Activated CD8-positive, alpha-beta T cell treated with anti-CD3 and anti-CD28 coated beads, Interleukin-2, amount 10 ng/mL, durations not matched to agents 7 days and 5 days (primary cell): Measurements from ENCODE around the gene METTL23. TPM values are rescaled to one million over a fixed set of nuclear protein-coding genes. Genes with fewer than 3 reads are reported as not detected.

Experiments
- ATAC-seq: fragments of 150-1000 bp; cut with Tn5 transposase; one replicate; pipeline ENCODE4 v1.10.0; 2021; ENCODE audit warnings: moderate library complexity
- CTCF ChIA-PET: fragments of 350-600 bp; sonication (Branson Sonifier 250); formaldehyde crosslinking; loops from one replicate; lab custom pipeline; 2021; ENCODE audit warnings: antibody characterized with exemption; lab: Charles Lee
- POLR2A ChIA-PET: fragments of 350-600 bp; sonication (Branson Sonifier 250); formaldehyde crosslinking; loops from one replicate; lab custom pipeline; 2021; ENCODE audit warnings: antibody characterized with exemption; lab: Charles Lee
- DNase-seq: peaks from one replicate; pipeline ENCODE4 v3.0.0-alpha.2; 2020
- H3K27ac Mint-ChIP-seq: one replicate; pipeline ENCODE4 v1.8.0; 2021; ENCODE audit warnings: mild to moderate bottlenecking, mixed read lengths
- H3K27me3 Mint-ChIP-seq: one replicate; pipeline ENCODE4 v1.8.0; 2021; ENCODE audit warnings: low read depth, mixed read lengths
- H3K36me3 Mint-ChIP-seq: one replicate; pipeline ENCODE4 v1.8.0; 2021; ENCODE audit warnings: low read depth, mixed read lengths
- H3K4me1 Mint-ChIP-seq: one replicate; pipeline ENCODE4 v1.8.0; 2021; ENCODE audit warnings: low read depth, mixed read lengths
- H3K4me3 Mint-ChIP-seq: one replicate; pipeline ENCODE4 v1.8.0; 2021; ENCODE audit warnings: mild to moderate bottlenecking, mixed read lengths
- H3K9me3 Mint-ChIP-seq: one replicate; pipeline ENCODE4 v1.8.0; 2022; ENCODE audit warnings: mixed read lengths; ENCODE audit not compliant: insufficient read depth
- total RNA-seq, 2 experiments: library from RNA; stranded (reverse); gene quantifications; one replicate each; pipeline ENCODE4 v1.2.3, GENCODE V29; 2021

The METTL23 gene
- total RNA-seq, 2 experiments from 2014 or later: 39.6 to 44.7 TPM

GRCh38 chr17:76685366-76685765 lies 41.3 kb upstream of the METTL23 start:
- Mint-ChIP-seq H3K27me3 (peaks cover 4% of the 10 kb centered on the region), H3K9me3 (no peaks in the 10 kb centered on the region), H3K36me3 (no peaks in the 10 kb centered on the region), H3K4me1 (peaks cover 10% of the 10 kb centered on the region), H3K27ac (no peak overlapping the region), H3K4me3 (no peak overlapping the region)
- ChIA-PET CTCF (interaction anchor here (0.9 to 1.4 kb wide), 3 partner anchors 28 to 162 kb away, joined by 3 to 4 read pairs (median 4); no protein-coding TSS in a partner anchor), POLR2A (no interaction called here)
- DNase-seq: no peak
- no peak for ATAC-seq

GRCh38 chr17:76685846-76686245 lies 40.8 kb upstream of the METTL23 start:
- H3K36me3 Mint-ChIP-seq: no peaks in the 10 kb centered on the region
- ATAC-seq: no peak

GRCh38 chr17:76686538-76687297 lies 39.9 kb upstream of the METTL23 start:
- Mint-ChIP-seq H3K4me3 (no peak overlapping the region), H3K36me3 (no peaks in the 10 kb centered on the region), H3K9me3 (no peaks in the 10 kb centered on the region), H3K27ac (no peak overlapping the region), H3K4me1 (peaks cover 3% of the 10 kb centered on the region), H3K27me3 (peaks cover 2% of the 10 kb centered on the region)
- ChIA-PET POLR2A (interaction anchor here (0.6 kb wide), 1 partner anchor 330 kb away, joined by 3 read pairs; no protein-coding TSS in a partner anchor), CTCF (interaction anchor here (0.7 kb wide), 1 partner anchor 9 kb away, joined by 3 read pairs; no protein-coding TSS in a partner anchor)
- DNase-seq: no peak
- ATAC-seq: no peak

More at GRCh38 chr17:76685846-76686245, 40.8 kb upstream of the METTL23 start:
- no peak overlapping the region for H3K27ac Mint-ChIP-seq
- H3K27me3 Mint-ChIP-seq: peaks cover 4% of the 10 kb centered on the region
- H3K4me1 Mint-ChIP-seq: peaks cover 10% of the 10 kb centered on the region
- H3K9me3 Mint-ChIP-seq: no peaks in the 10 kb centered on the region
- H3K4me3 Mint-ChIP-seq: no peak overlapping the region
- DNase-seq: no peak
- ChIA-PET CTCF (interaction anchor here (0.7 to 1.4 kb wide), 2 partner anchors 9 to 128 kb away, joined by 3 to 4 read pairs; no protein-coding TSS in a partner anchor), POLR2A (no interaction called here)

GRCh38 chr17:76687298-76688164 lies 39.1 kb upstream of the METTL23 start:
- Mint-ChIP-seq H3K9me3 (no peaks in the 10 kb centered on the region), H3K4me1 (no peaks in the 10 kb centered on the region), H3K27ac (no peak overlapping the region), H3K36me3 (no peaks in the 10 kb centered on the region), H3K27me3 (peaks cover 2% of the 10 kb centered on the region), H3K4me3 (no peak overlapping the region)
- no peak for ATAC-seq
- no peak for DNase-seq
- ChIA-PET CTCF (no interaction called here), POLR2A (interaction anchor here (0.6 kb wide), 1 partner anchor 331 kb away, joined by 3 read pairs; no protein-coding TSS in a partner anchor)

- H3K36me3 Mint-ChIP-seq: no peaks in the 10 kb centered on the region
- peaks cover 2% of the 10 kb centered on the region for H3K27me3 Mint-ChIP-seq
- no peaks in the 10 kb centered on the region for H3K4me1 Mint-ChIP-seq
- no peak for DNase-seq
- no peak overlapping the region for H3K4me3 Mint-ChIP-seq
- no peak overlapping the region for H3K27ac Mint-ChIP-seq
- POLR2A ChIA-PET: no interaction called here
- ATAC-seq: no peak
- CTCF ChIA-PET: interaction anchor here (0.6 kb wide), 1 partner anchor 127 kb away, joined by 4 read pairs; no protein-coding TSS in a partner anchor
- H3K9me3 Mint-ChIP-seq: no peaks in the 10 kb centered on the region
Observed at GRCh38 chr17:76688165-76688622, 38.4 kb upstream of the METTL23 start.

GRCh38 chr17:76689859-76690258 lies 36.8 kb upstream of the METTL23 start:
- ChIA-PET CTCF (interaction anchor here (4.0 kb wide), 1 partner anchor 8 kb away, joined by 23 read pairs; no protein-coding TSS in a partner anchor), POLR2A (no interaction called here)
- Mint-ChIP-seq H3K4me1 (no peaks in the 10 kb centered on the region), H3K4me3 (no peak overlapping the region), H3K27ac (no peak overlapping the region), H3K36me3 (no peaks in the 10 kb centered on the region), H3K9me3 (no peaks in the 10 kb centered on the region), H3K27me3 (peaks cover 2% of the 10 kb centered on the region)
- no peak for DNase-seq
- no peak for ATAC-seq

- H3K4me1 Mint-ChIP-seq: peaks cover 7% of the 10 kb centered on the region
- H3K27me3 Mint-ChIP-seq: peaks cover 2% of the 10 kb centered on the region
- H3K9me3 Mint-ChIP-seq: no peaks in the 10 kb centered on the region
- ChIA-PET CTCF (interaction anchor here (4.0 kb wide), 1 partner anchor 9 kb away, joined by 23 read pairs; no protein-coding TSS in a partner anchor), POLR2A (interaction anchor here (0.5 to 0.9 kb wide), 2 partner anchors 15 to 35 kb away, joined by 3 read pairs; partner anchors contain the start of genes JMJD6 and METTL23)
- no peak overlapping the region for H3K27ac Mint-ChIP-seq
- H3K36me3 Mint-ChIP-seq: no peaks in the 10 kb centered on the region
- DNase-seq (no peak), ATAC-seq (no peak)
- H3K4me3 Mint-ChIP-seq: no peak overlapping the region
Observed at GRCh38 chr17:76690596-76691280, 35.9 kb upstream of the METTL23 start.

GRCh38 chr17:76691379-76692191 lies 35.1 kb upstream of the METTL23 start:
- DNase-seq: no peak
- Mint-ChIP-seq H3K27me3 (peaks cover 2% of the 10 kb centered on the region), H3K9me3 (no peaks in the 10 kb centered on the region), H3K27ac (no peak overlapping the region), H3K36me3 (no peaks in the 10 kb centered on the region), H3K4me1 (peaks cover 15% of the 10 kb centered on the region), H3K4me3 (no peak overlapping the region)
- POLR2A ChIA-PET: interaction anchor here (0.5 kb wide), 1 partner anchor 14 kb away, joined by 3 read pairs; no protein-coding TSS in a partner anchor
- ATAC-seq: no peak
- CTCF ChIA-PET: interaction anchor here (4.0 kb wide), 1 partner anchor 10 kb away, joined by 23 read pairs; no protein-coding TSS in a partner anchor

GRCh38 chr17:76695059-76695831 lies 31.4 kb upstream of the METTL23 start:
- ATAC-seq (no peak), DNase-seq (no peak)
- H3K27me3 Mint-ChIP-seq: no peaks in the 10 kb centered on the region
- no peaks in the 10 kb centered on the region for H3K9me3 Mint-ChIP-seq
- POLR2A ChIA-PET: interaction anchor here (1.0 kb wide), 1 partner anchor 23 kb away, joined by 3 read pairs; no protein-coding TSS in a partner anchor
- no peak overlapping the region for H3K4me3 Mint-ChIP-seq
- H3K36me3 Mint-ChIP-seq: no peaks in the 10 kb centered on the region
- peaks cover 24% of the 10 kb centered on the region for H3K4me1 Mint-ChIP-seq
- no peak overlapping the region for H3K27ac Mint-ChIP-seq
- CTCF ChIA-PET: interaction anchor here (0.6 to 3.8 kb wide), 4 partner anchors 14 to 396 kb away, joined by 3 to 22 read pairs (median 4); no protein-coding TSS in a partner anchor
